Lower leg skin (tissue), 3 donors: ENCODE measurements around the gene IL22.

ENCODE experiments used
- CTCF ChIP-seq, 3 donors: fragments of 450-650 bp; IDR thresholded peaks; one replicate each; pipeline ENCODE4 v1.5.1; 2016; ENCODE audit warnings: antibody characterized with exemption in 3 of 3, mild to moderate bottlenecking in 3 of 3, moderate library complexity in 2 of 3
- POLR2A ChIP-seq, 2 donors: fragments of 450-650 bp; IDR thresholded peaks; one replicate each; pipeline ENCODE4 v1.6.1; 2016 to 2017; ENCODE audit warnings: antibody characterized with exemption in 2 of 2, mild to moderate bottlenecking in 1 of 2, moderate library complexity in 1 of 2

GRCh38 chr12:68237078-68237477 is 16.3 kb downstream of the IL22 start:
- no peak for TF ChIP-seq CTCF (IDR thresholded peaks at IDR 0.05)
- no peak for TF ChIP-seq POLR2A (IDR thresholded peaks at IDR 0.05)
